ENCODE measurements around the gene CACNA2D3.

GRCh38 chr3:54671511-54671910 lies 549.2 kb downstream of the CACNA2D3 start:
- TF ChIP-seq CTCF (conservative IDR thresholded peaks at IDR 0.05; ENCODE audit: low read depth, low read length), result no peak
- TF ChIP-seq EZH2 (IDR thresholded peaks at IDR 0.05; ENCODE audit: low read length, unreplicated experiment), result no peak
- TF ChIP-seq EZH2phosphoT487 (IDR thresholded peaks at IDR 0.05; ENCODE audit: borderline replicate concordance, low read length), result no peak
